Stimulated activated CD4-positive, alpha-beta T cell treated with anti-CD3 and anti-CD28 coated beads, Interleukin-1b, Interleukin-23, amount 100 ng/mL, for 1 hour (primary cell): ENCODE results near the gene MRPL12.

Experiments used
- DNase-seq, 2 donors: peaks; one replicate each; pipeline ENCODE4 v3.0.0-alpha.2; 2020; ENCODE audit warnings: low read depth in 2 of 2

The MRPL12 gene

GRCh38 chr17:81701288-81702071 is 1.7 kb upstream of the MRPL12 start:
- no peak for DNase-seq

- DNase-seq: no peak
Measured at GRCh38 chr17:81703747-81704654, 834 bp downstream of the MRPL12 start.

DNA sequence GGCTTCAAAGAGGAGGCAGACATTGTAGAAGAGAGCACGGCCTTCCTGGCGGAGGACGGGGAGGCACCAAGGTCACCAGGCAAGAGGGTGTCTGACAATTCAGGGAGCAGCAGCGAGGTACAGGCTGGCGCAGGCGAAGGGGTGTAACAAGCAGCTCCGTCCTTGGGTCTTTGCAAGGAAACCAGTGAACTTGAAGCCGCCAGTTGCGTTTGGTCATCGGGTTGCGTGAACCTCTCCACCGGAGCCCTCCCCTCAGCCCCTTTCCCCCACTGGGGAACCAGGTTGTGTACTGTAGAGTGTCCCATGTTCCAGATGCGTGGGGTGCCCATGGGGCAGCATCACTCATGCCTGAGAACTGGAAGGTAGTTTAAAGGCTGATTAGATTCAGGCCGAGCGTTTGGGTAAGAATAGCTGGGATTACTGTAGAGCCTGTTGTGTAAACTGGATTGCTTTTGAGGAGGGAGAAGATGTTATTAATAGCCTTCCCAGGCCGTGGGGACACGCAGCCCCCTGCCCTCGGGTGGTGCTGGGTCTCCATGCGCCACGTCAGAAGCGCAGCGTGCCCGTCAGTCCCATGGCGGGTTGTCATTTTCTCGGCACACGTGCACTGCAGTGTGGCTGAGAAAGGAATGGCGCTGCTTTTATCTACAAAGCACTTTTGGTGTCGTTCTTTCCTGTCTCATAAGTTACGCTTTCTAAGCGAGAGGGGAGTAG is 2.5 kb downstream of the MRPL12 start:
- DNase-seq: no peak

DNA sequence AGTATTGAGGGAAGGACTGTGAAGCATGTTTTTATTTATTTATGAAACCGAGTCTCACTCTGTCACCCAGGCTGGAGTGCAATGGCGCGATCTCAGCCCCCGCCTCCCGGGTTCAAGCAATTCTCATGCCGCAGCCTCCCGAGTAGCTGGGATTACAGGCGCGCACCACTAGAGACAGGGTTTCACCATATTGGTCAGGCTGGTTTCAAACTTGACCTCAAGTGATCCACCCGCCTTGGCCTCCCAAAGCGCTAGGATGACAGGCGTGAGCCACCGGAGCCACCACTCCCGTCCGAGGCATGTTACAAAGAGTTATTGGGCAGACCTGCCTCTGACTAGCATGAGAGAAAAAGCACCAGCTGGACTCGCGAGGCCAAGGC is 3.1 kb downstream of the MRPL12 start:
- DNase-seq: no peak

- DNase-seq: no peak
Measured at GRCh38 chr17:81706757-81707624, 3.8 kb downstream of the MRPL12 start.

- no peak for DNase-seq
Measured at GRCh38 chr17:81707725-81708646, 4.8 kb downstream of the MRPL12 start.

DNA sequence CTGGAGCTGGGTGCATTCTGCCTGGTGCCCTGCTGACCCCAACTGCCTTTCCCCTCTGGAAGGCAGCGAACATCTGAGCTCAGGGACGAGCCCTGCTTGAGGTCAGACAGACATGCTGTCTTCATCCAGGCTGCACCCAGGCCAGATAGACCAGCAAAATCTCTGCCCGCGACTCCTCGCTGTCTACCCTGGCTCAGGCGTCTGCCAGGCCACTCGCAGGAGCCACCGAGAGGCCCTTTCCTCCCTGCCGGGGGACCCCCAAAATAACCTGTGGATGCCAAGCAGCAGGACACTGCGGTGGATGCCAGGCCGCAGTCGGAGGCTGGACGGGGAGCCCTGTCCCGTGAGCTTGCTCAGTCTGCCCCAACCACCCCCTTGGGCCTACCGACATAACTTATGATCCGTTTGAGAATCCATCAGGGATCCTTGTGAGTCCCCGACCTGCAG is 5.6 kb downstream of the MRPL12 start:
- DNase-seq: no peak

DNA sequence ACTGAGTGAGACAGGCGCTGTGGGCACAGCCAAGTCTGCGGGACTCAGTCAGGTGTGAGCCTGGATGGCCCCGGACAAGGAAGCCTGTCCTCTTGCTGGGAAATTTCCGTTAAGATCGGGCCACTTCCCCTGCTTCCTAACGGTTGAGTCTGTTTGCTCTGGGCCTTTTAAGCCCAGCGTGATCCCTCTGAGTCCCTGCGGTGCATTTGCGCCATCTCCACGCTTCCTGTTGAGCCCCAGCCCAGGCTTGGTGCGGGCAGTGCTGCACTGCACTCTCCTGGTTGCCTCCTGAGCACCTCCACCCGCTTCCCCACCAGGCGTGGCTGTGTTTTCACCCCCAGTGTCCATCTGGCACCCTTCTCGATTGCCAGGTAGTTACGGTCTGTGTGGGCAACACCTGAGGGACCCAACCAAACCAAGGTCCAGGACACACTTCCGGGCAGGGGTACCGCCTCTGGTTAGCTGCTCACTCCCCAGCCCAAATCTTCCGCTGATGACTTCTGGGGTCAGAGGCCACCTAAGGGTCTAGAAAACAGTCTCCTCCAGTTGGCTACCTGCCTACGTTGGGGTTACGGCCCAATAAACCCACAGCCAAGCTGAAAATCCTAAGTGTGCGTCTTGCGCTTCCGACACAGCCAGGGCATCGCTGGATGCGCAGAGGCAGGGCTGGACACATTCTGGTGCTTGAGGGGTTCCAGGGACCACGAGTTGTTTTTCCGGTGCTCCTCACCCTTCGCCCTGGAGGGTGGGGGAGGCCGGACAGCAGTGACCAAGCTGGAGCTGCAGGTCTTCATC is 7.5 kb downstream of the MRPL12 start:
- DNase-seq: no peak

GRCh38 chr17:81711814-81712467 is 8.8 kb downstream of the MRPL12 start, which contains the start of gene SLC25A10:
Gene SLC25A10, plus strand, starts transcription at chr17:81712284. Its CDS starts 143 bp downstream, at chr17:81712427.
- peak; percentile 36 to 64 for DNase-seq

- no peak for DNase-seq
Measured at GRCh38 chr17:81712468-81713003, 9.4 kb downstream of the MRPL12 start.

DNA sequence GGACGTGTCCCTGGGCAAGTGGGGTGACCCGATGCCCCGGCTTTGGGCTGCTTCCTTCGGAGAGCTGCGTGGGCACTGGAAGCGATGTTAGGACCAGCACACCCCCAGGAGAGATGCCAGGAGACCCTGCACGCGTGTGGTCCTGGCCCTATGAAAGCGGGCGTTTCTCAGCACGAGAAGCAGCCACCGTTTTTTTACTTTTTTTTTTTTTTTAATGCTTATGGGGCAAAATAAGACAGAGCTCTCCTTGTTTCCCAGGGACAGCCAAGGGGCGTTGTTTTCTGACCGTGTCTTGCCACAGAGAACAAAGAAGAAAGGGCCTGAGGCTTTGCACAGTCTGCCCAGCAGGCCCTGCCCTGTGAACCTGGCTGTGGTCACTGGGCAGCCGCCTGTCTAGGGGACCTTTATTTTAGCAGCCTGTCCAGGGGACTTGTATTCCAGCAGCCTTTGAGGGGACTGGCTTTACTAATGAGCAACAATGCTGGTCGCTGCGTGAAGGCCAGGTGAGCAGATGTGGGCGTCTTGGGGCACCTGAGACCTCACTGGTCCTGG is 9.9 kb downstream of the MRPL12 start:
- DNase-seq: no peak

DNA sequence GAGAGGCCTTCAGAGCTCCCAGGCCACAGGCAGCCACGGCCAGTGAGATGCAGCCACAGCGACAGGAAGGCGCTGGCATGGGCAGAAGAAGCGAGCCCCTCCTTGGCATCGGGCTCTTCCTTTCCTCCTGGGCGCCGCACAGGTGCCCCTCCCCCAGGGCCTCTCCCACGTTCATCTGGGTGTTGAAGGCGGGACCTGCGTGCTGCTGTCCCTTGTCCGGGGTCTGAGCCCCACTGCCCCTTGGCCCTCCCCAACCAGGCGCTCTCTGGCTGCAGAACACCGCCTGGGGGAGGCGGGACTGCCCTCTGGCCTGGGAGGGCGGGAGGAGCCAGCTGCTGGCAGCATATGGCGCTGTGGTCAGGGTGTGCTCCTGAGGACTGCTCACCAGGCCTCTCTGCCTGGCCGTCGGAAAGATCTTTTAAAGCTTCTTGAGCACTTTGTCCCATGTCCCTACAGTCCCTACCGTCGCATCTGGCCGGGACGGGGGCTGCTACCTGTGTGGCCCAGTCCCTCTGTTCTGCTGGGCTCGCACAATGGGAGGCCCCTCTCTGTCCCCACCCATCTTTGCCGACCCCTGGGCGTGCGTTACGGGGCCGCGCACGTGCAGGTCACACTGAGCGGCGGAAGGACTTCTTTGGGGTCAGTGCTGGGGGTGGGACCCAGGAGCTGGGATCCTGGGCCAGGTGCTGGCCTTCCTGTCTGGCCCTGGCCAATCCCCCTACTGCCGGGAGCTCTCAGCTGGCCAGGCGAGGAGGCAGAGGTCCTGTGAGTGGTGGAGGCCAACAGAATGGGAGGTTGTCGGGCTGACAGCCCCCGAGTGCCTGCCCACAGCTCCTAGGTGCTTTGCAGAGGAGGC is 10.6 kb downstream of the MRPL12 start:
- DNase-seq: no peak

- no peak for DNase-seq
Measured at GRCh38 chr17:81714412-81715106, 11.4 kb downstream of the MRPL12 start.

- DNase-seq: no peak
Measured at GRCh38 chr17:81715107-81715871, 12.1 kb downstream of the MRPL12 start.

- DNase-seq: no peak
Measured at GRCh38 chr17:81715872-81716673, 12.9 kb downstream of the MRPL12 start.
